ENCODE data around the gene RSPH1. TPM values are rescaled to one million over a fixed set of nuclear protein-coding genes. Genes with fewer than 3 reads are reported as not detected.

The RSPH1 gene
- total RNA-seq, 2 donors from 2014 or later: not detected

DNA sequence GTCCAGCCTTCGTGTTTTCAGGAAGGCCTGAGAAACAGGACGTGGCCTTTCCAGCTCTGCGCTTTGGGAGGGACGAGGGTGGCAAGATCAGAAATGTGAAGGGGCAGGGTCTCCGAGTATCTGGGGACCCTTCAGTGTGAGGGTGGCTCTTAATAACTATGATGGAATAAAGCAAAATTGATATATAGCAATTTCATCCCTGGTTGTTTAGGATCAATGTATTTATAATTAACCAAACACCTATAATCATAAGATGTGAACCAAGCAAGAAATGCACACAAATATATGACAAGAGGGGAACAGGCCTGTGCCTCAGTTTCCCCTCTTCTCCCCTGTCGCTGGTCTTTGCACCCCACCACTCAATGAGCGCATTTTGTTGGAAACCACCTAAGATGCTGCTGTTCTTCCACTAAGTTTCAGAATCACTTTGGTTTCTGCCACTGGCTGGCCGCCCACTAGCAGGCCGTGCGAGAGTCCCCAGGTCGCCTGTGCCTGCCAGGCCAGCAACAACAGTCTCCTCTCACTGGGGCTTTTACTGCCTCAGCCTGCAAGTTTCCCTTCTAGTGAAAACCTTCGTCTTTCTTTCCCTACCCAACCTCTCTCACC is 55.7 kb downstream of the RSPH1 start:
- no peak for DNase-seq (ENCODE audit: low spot score)
- Histone ChIP-seq H3K4me3 (no peak overlapping the region), H3K27me3 (no peaks in the 10 kb centered on the region), H3K9me3 (no peaks in the 10 kb centered on the region), H3K27ac (no peak overlapping the region), H3K36me3 (no peaks in the 10 kb centered on the region), H3K4me1 (no peaks in the 10 kb centered on the region)
- no peak for TF ChIP-seq CTCF (IDR thresholded peaks at IDR 0.05)

DNA sequence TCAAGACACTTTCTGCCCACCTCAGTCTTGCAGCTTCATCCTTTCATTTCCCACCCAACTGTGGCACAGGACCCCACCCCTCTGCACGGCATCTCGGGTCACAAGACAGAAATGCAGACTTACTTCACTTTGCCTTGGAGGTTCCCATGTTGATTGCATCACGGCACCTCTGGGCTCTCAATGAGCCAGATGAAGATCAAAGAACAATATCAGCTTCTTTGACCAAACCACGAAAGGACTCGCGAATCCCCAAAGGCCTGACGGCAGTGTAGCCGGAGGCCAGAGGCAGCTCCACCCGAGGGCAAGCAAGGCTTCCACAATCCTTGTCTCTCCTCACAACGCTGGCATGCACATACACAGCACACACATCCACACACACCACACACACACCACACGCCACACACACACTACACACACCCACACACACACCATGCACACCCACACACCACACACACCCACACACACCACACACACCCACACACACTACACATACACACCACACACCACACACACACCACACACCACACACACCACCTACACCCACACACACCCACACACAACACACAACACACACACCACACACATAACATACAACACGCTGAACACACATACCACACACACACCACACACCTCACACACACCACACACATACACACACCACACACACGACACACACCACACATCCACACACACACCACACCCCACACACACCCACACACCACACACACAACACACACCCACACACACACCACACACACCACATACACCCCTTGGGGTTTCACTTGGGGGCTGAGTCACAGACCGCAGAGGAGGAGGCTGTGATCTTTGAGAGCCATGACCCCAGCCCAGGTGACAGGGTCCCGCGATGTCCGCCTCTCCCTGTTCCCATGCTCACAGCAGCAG is 56.5 kb downstream of the RSPH1 start:
- no peak for TF ChIP-seq CTCF (IDR thresholded peaks at IDR 0.05)
- no peaks in the 10 kb centered on the region for H3K36me3 ChIP-seq
- DNase-seq (ENCODE audit: low spot score): no peak
- no peaks in the 10 kb centered on the region for H3K4me1 ChIP-seq
- H3K4me3 ChIP-seq: no peak overlapping the region
- H3K27me3 ChIP-seq: no peaks in the 10 kb centered on the region
- H3K9me3 ChIP-seq: no peaks in the 10 kb centered on the region
- H3K27ac ChIP-seq: no peak overlapping the region

DNA sequence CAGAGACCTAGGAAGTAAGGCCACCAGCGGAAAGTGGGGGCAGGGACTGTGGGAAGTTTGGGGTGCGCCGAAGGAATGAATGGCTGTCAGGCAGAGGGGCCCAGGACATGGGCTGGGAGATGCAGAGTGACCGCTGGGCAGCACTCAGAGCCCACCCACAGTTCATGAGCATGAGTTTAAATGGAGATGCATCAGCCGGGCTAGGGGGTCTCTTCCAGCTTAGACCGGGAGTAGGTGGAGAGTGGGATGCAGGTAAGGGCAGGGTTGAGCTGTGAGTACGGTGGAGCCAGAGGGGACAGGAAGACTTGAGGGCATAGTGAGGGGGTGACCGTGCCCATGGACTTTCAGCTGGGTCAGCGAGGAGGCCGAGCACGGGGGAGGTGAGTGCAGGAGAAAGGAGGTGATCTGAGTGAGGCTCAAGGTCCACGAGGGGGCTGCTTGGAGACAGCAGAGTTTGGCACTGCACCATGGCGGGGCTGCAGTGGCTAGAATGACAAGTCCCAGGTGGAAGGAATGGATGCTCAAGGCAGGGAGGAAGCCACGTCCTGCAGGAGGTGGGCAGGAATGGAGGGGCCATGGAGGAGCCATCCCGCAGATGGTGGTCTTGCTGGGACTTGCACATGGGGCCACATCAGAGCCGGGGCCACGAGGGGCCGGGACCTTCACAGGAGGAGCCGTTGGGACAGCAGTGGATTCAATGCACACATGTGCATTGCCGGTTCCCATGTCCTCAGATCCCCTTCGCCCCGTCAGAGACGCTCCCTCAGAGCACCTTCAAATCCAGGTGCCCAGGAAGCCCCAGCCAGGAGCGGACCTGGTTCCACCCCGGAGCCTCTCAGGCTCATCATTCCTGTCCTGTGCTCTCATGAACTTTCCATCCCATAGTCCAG is 57.5 kb downstream of the RSPH1 start:
- H3K27ac ChIP-seq: no peak overlapping the region
- H3K9me3 ChIP-seq: no peaks in the 10 kb centered on the region
- DNase-seq (ENCODE audit: low spot score): no peak
- H3K4me3 ChIP-seq: no peak overlapping the region
- H3K27me3 ChIP-seq: no peaks in the 10 kb centered on the region
- no peaks in the 10 kb centered on the region for H3K36me3 ChIP-seq
- peaks cover 0 to 5% of the 10 kb centered on the region in 2 donors for H3K4me1 ChIP-seq
- no peak for TF ChIP-seq CTCF (IDR thresholded peaks at IDR 0.05)

DNA sequence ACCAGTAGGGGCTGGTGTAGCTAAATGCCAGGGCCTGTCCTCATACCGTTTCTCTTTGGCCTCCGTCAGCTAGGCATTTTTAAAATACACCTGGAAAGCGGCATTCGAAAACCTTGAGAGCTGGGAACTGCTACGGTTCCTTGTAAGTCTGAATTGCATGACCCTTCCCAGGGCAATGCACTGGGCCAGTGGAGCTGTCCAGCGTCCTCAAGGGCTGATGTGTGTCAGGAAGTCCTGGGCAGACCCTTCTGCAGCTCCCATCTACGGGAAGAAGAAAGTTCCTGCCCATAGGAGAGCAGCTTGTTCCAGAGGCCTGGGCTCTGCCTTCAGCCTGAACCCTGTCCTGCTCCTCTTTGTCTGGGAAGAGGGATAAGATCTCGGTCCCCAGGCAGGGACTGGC is 58.2 kb downstream of the RSPH1 start:
- H3K27me3 ChIP-seq: no peaks in the 10 kb centered on the region
- H3K36me3 ChIP-seq: no peaks in the 10 kb centered on the region
- no peak overlapping the region for H3K27ac ChIP-seq
- TF ChIP-seq CTCF (IDR thresholded peaks at IDR 0.05): no peak
- peaks cover 0 to 7% of the 10 kb centered on the region in 2 donors for H3K9me3 ChIP-seq
- no peak for DNase-seq (ENCODE audit: low spot score)
- peaks cover 0 to 5% of the 10 kb centered on the region in 2 donors for H3K4me1 ChIP-seq
- H3K4me3 ChIP-seq: no peak overlapping the region

GRCh38 chr21:42436914-42437313 is 59.1 kb downstream of the RSPH1 start:
- H3K4me1 ChIP-seq: peaks cover 0 to 5% of the 10 kb centered on the region in 2 donors
- no peaks in the 10 kb centered on the region for H3K27me3 ChIP-seq
- no peak overlapping the region for H3K4me3 ChIP-seq
- H3K36me3 ChIP-seq: no peaks in the 10 kb centered on the region
- H3K27ac ChIP-seq: no peak overlapping the region
- DNase-seq (ENCODE audit: low spot score): no peak
- TF ChIP-seq CTCF (IDR thresholded peaks at IDR 0.05): no peak
- peaks cover 0 to 16% of the 10 kb centered on the region in 2 donors for H3K9me3 ChIP-seq
